HG03575 (cell line): ENCODE measurements around the gene ACAN.

ENCODE experiments used
- ATAC-seq: cut with Tn5 transposase; IDR thresholded peaks from one replicate; pipeline ENCODE4 v1.9.1; 2021; ENCODE audit not compliant: unreplicated experiment, insufficient number of reproducible peaks, low FRiP score; ENCODE audit errors: extremely low read depth

Gene ACAN

DNA sequence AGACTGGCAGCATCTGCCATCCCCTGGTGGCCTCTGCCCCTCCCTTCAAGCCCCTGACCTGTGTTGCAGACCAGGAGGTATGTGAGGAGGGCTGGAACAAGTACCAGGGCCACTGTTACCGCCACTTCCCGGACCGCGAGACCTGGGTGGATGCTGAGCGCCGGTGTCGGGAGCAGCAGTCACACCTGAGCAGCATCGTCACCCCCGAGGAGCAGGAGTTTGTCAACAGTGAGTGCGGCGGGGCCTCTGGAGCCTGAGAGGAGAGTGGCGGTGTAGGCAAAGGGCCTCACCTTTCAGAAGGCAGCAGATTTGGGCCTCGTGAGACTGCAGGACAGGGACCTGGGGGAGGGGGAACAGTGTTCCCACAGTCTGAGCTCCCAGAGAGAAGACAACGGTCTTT lies 68.1 kb downstream of the ACAN start:
- ATAC-seq = no peak

DNA sequence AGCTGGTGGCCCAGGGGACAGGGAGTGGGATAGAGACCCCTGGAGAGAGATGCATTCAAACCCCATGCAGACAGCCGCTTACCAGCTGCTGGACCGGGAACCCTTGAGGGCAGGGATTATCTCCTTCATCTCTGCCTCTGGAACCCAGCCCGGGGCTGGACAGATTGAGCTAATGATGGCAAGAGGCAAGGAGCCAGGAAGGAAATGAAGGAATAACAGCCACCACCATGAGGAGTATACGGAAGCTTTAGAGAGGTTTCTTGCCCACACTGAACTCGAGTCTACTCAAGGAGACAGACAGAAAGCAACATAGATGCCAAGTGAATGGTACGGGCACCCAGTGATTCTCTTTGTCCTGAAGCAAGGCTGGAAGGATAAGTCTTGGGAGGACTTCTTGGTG lies 68.9 kb downstream of the ACAN start:
- ATAC-seq = no peak

DNA sequence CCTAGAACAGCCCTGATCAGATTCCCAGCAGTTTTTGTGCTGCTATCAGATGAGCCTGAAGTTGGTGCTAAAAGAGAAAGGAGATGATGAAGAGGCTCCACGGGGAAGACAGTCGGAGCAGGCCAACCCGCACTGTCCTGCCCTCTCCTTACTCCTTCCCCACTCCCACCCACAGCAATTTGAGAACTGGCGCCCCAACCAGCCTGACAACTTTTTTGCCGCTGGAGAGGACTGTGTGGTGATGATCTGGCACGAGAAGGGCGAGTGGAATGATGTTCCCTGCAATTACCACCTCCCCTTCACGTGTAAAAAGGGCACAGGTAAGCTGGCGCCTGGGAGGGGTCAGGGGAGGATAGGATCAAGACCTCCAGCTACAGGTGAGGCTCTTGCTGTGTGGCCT lies 69.5 kb downstream of the ACAN start:
- ATAC-seq = no peak

DNA sequence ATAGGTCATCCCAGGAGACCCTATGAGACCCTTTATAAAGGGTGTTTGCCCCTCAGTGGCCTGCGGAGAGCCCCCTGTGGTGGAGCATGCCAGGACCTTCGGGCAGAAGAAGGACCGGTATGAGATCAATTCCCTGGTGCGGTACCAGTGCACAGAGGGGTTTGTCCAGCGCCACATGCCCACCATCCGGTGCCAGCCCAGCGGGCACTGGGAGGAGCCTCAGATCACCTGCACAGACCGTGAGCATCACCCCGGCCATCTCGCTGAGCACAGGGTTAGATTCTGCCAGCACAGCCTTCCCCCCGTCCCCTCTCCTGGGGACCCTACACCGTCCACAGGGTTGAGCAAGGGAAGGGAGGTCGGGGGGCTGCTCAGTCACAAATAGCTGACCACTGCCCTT lies 70.5 kb downstream of the ACAN start:
- ATAC-seq = no peak

DNA sequence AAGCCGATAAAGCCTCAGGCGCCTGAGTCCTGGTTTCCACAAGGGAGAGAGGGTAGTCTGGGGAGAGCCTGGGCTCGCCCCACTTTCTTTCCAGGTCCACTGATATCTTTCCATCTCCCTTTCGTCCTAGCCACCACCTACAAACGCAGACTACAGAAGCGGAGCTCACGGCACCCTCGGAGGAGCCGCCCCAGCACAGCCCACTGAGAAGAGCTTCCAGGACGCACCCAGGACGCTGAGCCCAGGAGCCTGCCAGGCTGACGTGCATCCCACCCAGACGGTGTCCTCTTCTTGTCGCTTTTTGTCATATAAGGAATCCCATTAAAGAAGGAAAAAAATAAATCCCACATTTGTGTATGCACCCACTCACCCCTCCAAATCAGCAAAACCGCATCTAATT lies 71.0 kb downstream of the ACAN start:
- no peak for ATAC-seq

DNA sequence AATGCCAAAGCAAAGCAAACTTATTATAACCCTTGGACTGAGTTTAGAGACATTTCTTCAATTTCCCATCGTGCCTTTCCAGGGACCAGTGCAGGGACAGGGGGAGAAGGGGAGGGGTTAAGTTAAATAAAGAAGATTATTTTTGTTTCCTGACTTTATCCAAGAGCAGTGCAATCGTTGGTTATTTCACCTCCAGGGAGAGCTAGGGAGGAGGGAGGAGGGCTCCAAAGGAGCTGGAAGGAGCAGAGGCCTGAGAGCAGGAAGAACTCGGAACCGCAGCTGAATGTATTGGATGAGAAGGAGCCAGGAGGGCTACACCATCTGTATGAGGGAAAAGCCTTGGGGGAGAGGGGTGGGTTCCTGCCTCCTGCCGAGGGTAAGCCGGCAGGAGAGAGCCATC lies 71.4 kb downstream of the ACAN start:
- no peak for ATAC-seq

DNA sequence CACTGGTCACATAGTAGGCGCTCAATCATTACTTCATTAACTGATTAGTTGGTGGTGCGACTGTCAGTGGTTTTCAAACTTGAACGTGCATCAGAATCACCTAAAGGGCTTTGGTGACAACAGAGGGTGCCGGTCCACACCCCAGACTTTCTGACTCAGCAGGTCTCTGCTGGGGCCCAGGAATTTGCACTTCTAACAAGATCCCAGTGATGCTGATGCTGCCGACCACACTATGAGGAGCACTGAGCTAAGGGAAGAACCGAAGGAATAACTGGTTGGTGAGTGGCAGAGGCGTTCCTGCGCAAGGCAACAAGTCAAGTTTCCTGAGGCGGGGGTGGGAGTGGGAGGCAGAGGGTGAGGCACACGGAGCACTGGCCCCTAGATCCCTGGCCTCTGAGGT lies 73.3 kb downstream of the ACAN start:
- ATAC-seq = no peak

DNA sequence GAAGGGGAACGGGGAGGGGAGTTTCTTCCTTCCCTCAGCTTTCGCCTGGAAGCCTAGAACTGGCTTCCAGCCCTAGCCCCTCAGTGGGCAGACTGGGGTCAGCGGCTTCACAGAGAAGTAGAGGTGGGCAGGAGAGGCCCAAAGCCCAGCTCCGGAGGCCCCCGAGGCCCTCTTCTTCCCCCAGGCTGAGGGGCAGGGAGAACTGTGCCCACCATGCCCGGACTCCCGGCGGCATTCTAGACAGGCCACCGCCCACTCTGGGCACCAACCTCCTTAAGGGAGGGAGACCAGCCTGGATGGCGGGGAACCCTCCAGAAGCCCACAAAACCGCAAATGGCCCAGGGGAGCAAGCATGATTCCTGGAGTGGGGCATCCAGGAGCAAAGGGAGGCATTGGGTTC lies 74.2 kb downstream of the ACAN start:
- no peak for ATAC-seq

DNA sequence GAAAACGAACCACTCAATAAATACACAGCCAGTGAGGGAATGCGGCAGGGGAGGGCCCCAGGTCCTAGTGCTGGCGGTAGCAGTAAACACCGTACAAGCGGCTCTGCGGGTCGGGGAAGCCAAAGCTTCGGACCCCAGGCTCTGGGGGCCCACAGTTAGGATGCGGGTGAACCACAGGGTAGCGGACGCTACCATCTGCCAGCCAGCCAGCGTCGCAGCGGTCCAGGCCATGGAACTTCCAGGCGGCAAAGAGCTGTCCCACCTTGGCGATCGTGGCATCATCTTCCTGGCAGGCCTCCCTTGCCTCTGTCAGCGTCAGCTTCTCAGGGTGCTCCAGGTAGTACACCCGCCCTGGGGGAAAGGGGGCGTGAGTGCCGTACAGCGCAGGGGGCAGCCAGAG lies 74.7 kb downstream of the ACAN start:
- no peak for ATAC-seq

DNA sequence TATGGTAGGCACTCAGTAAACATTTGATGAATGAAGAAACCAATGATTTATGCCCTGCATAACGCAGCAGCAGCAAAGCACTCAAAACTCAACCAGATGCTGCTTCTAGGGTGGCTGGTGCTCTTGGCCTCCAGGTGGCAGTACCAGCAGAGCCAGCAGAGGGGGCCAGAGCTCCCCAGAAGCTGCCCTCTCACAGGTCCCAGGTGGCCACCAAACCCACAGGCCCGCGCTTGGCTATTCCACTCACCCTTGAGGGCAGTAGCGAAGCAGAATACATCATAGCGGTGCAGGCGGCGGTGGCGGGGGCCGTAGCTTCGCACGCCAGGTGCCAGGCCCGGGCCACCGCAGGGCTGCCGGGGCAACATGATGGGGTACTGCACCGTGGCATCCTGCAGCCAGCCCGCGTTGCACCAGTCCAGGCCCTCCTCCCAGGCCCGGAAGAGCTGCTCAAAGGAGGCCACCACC lies 75.5 kb downstream of the ACAN start:
- ATAC-seq = no peak

DNA sequence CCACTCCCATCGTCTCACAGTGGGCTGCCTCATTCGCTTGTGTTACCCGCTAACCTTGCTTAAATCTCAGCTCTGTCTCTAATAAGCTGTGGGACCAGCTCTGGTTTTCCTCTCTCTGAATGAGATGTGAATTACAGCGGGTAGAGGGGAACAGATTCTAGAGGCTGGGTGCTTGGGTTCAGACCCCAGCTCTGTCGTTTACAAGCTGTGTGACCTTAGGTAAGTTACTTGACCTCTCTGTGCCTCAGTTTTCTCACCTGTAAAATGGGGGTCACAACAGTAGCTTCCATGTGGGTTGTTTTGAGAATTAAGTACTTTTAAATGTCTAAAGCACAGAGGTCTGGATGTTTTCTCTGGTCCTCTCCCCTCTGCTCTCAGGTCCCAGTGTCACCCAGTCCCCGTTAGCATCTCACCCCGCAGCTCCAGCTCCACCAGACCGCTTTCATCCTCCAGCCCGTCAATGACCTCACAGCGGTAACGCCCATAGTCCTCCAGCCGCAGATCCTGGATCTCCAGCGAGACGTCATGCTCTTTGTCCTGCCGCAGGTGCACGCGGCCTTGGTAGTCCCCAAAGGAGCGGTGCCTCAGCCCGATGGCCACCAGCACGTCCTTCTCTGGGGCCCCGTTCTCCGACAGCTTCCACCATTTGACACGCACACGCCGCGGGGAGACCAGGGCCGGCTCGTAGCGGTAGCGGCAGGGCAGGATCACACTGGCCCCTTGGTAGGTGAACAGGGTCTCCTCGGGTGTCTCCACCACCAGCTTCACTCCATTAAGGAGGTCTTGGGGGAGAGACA lies 77.9 kb downstream of the ACAN start:
- ATAC-seq = no peak

DNA sequence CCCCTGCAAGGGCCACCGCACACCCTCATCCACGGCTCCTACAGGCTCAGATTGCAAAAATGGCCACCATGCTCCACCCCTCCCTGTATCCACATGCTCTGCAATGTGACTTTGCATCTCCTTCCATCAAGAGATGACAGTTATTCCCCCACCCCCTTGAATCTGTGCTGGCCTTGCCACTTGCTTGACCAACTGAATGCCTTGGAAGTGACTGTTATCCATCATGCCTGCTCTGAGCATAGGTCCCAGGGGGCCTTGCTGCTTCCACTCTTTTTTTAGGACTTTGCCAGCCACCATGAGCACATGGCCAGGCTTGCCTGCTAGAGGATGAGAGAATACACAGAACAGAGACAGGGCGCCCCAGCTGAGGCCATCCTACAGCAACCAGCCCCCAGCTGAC lies 78.5 kb downstream of the ACAN start:
- ATAC-seq = no peak

DNA sequence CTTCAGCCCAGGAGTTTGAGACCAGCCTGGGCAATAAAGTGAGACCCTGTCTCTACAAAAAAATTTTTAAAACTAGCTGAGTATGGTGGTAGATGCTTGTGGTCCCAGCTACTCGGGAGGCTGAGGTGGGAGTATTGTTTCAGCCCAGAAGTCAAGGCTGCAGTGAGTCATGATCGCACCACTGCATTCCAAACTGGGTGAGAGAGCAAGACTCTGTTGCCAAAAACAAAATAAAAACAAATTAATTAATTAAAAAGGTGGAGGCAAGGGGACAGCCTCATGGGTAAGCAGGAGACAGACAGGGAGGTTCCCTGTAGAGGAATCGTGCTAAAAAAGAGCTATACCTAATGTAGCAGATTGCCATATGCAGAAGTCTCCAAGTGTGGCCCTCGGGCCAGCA lies 79.5 kb downstream of the ACAN start:
- ATAC-seq = no peak

DNA sequence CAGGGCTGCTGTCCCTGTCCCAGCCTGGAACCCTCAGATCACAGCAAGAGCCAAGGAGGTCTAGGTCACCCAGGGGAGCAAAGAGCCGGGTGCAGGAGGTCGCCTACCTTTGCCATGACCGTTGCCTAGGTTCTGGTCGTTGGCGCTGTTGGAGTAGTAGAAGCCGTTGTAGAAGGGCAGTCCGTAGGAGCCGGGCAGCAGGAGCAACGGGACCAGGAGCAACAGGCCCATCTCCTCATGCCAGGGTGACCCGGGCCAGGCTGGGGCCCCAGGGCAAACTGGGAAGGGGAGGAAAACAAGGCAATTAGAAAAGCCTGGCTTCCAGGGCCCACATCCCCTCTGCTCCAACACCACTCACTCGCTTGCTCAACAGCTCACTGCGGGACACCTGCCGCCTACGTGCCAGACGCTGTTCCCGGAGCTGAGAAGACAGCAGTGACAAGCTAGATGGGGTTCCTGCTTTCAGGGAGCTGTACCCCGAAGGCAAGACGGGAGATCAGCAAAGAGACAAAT lies 83.9 kb downstream of the ACAN start:
- no peak for ATAC-seq

DNA sequence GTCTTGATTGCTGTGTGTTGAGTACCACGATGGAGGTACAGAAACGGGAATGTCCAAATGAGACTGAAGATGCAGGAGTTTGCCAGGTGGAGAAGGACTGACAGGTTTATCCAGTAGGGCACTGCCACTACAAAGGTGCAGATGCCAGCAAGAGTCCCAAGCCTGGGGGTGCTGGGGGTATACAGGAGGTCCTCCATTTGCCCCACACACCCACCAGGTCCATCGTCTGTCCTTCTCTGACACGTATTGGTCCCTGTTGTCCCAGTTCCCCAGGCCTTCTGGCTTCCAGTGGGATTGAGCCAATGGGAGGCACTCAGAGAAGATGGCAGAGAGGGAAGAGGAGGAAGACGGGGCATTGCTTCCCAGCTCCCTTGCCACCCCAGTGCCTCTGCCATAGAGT lies 85.5 kb downstream of the ACAN start:
- ATAC-seq = no peak

DNA sequence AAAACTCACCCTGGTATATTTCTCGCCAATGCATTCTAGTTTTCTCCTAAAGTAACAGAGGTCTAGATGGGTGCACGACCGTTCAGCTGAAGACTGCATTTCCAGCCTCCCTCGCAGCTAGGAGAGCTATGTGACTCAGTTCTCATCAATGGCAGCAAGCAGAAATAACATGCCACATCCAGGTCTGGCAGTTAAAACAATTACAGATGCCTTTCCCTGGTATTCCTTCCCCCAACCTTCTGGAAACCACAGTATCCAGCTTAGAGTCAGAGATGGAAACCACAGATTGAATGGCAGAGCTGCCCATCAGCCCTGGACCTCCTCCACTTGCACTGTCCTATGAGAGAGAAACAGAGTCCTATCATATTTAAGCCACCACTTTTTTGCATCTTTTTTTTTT lies 87.3 kb downstream of the ACAN start:
- ATAC-seq = no peak

DNA sequence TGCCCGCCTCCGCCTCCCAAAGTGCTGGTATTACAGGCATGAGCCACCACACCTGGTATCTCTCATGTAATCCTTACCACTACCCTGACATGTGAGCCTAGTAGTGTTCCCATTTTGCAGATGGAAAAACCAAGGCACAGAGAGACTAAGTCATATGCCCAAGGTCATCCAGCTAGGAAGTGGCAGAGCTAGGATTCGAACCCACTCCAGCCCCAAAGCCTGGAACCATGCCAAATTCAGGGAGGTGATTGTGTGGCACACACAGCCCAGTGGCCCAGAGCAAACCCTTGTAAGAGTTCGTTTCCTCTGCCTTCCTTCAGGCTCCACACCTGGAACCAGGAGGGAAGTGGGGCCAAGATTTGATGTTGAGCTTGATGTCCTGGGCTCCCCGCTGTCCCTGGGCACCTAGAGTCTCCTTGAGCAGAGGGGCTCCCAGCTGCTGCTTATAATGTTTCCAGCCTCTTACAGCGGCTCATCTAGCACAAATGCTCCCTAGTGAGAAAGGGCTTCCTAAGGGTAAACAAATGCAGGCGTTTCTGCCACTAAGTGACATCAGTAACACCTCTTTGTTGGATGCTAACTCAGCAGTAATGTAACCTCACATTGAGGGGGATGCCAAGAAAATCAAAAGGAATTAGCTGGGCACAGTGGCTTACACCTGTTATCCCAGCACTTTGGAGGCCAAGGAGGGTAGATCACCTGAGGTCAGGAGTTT lies 88.5 kb downstream of the ACAN start:
- no peak for ATAC-seq

DNA sequence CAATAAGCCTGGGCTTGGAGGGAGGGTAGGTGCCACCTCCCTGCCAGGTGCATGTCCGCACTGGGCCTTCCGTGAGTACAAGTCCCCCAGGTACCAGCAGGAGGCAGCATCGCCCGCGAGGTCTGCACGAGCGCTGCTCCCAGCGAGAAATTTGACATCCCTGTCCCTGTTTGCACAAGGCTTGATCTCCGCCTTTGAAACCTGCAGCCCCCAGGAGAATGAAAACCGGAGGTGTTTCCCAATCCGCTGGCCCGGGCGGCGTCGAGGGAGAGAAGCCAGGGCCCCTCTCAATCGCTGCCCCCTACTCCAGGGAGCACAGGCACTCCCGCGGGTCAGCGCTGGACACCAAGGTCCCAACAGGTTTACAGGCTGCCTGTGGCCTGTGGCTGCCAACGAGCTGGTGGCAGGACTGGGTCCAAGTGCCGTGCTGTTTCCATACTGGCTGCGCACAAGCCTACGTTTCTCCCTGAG lies 91.1 kb downstream of the ACAN start:
- ATAC-seq = no peak

DNA sequence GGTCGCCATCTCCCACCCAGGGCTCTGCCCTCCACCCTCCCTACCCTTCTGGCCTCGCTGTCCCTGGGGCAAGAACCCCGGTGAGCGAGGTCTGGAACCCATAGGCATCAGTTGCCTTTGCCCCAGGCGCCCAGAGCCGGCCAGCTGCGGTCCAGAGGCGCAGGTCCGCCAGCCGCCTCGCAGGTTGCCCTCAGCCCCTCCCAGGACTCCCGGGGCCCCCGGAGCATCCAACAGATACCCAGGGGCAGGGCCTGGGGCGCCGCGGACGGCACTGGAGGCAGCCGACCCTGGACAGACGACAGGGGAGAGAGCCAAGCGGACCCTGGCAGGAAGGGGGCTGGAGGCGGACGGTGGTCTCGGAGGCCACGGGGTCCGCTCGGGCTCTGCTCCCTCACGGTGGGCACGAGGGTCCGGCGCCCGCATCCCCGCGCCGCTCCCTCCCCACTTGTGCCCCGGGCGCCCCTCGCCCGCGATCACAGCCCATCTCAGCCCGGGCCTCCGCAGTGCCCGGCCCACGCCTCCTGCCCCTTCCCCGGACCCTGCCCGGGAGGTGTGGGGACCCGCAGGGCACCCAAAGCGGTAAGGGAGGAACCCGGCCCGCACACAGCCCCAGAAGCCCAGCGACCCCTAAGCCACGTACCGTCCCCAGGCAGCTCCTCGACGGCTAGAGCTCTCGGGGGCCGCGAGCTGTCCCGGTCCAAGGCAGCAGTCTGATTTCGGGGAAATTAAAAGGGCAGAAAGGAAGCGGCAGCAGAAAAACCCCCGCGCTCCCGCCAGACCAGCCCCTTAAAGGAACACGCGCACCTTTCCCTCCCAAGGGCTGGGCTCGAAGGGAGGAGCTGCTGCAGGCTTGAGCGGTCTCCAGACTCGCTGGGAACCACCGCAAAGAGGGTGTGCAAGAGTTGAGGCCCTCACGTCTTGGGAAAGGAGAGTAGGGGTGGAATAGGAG lies 91.9 kb downstream of the ACAN start, which contains the start of gene HAPLN3:
Gene HAPLN3 (minus strand): TSS at position 726 of the 949 bp plus-strand sequence. CDS start 8,246 bp downstream, outside the sequence.
- no peak for ATAC-seq
